IMR-90 (cell line): ENCODE results near the gene RBMS3. TPM values are rescaled to one million over a fixed set of nuclear protein-coding genes. Genes with fewer than 3 reads are reported as not detected.

ENCODE experiments used
- ATAC-seq: fragments of 200-7000 bp; cut with Tn5 transposase; 2 replicates; pipeline ENCODE4 v1.9.1; 2020; ENCODE audit warnings: low read depth, mild to moderate bottlenecking, moderate library complexity
- BruUV-seq: library from RNA; stranded (reverse); fragments of 400-500 nt; replicated peaks from 2 replicates; lab custom pipeline; 2021; lab: Mats Ljungman, UMichigan
- CTCF ChIA-PET: fragments of 300-600 bp; formaldehyde crosslinking; extraction: SDS; loops from one replicate; lab custom pipeline; 2021; ENCODE audit warnings: antibody characterized with exemption; lab: Yijun Ruan, JAX
- POLR2A ChIA-PET: fragments of 300-600 bp; sonication (Branson Sonifier 250); formaldehyde crosslinking; loops from one replicate; lab custom pipeline; 2022; ENCODE audit warnings: antibody characterized with exemption; ENCODE audit not compliant: unreplicated experiment; lab: Charles Lee
- DNase-seq: peaks from one replicate; pipeline ENCODE4 v3.0.0; 2013
- H2AFZ ChIP-seq: replicated peaks from 2 replicates; pipeline ENCODE3; 2013; ENCODE audit warnings: low read length, mild to moderate bottlenecking; ENCODE audit not compliant: poor library complexity
- H2AK5ac ChIP-seq: 2 replicates; pipeline ENCODE4 v1.6.1; 2013; ENCODE audit warnings: low read depth, low read length, inconsistent platforms
- H2AK9ac ChIP-seq: replicated peaks from 2 replicates; pipeline ENCODE3; 2013; ENCODE audit warnings: mild to moderate bottlenecking, low read depth, low read length, moderate library complexity; ENCODE audit not compliant: poor library complexity
- H2BK120ac ChIP-seq: 2 replicates; pipeline ENCODE4 v1.6.1; 2013; ENCODE audit warnings: low read depth, low read length, inconsistent platforms
- H2BK15ac ChIP-seq: 3 replicates; pipeline ENCODE4 v1.6.1; 2013; ENCODE audit warnings: low read depth, low read length, inconsistent platforms
- H2BK20ac ChIP-seq: 2 replicates; pipeline ENCODE4 v1.6.1; 2013; ENCODE audit warnings: low read depth, mild to moderate bottlenecking, inconsistent platforms, low read length, moderate library complexity
- H2BK5ac ChIP-seq: 2 replicates; pipeline ENCODE4 v1.6.1; 2013; ENCODE audit warnings: mild to moderate bottlenecking, low read depth, low read length, inconsistent platforms; ENCODE audit not compliant: poor library complexity, severe bottlenecking
- H3K14ac ChIP-seq: replicated peaks from 2 replicates; pipeline ENCODE4 v1.6.1; 2013; ENCODE audit warnings: low read depth, low read length, inconsistent platforms
- H3K18ac ChIP-seq: 2 replicates; pipeline ENCODE4 v1.6.1; 2013; ENCODE audit warnings: low read depth, low read length, control low read depth
- H3K23ac ChIP-seq: 2 replicates; pipeline ENCODE4 v1.6.1; 2013; ENCODE audit warnings: low read depth, low read length, inconsistent platforms
- H3K27ac ChIP-seq: 2 replicates; pipeline ENCODE4 v1.5.1; 2013; ENCODE audit warnings: mild to moderate bottlenecking, control low read depth, low read length; ENCODE audit not compliant: insufficient read depth
- H3K27me3 ChIP-seq: 2 replicates; pipeline ENCODE4 v1.6.1; 2013; ENCODE audit warnings: low read length; ENCODE audit not compliant: control insufficient read depth, insufficient read depth
- H3K36me3 ChIP-seq: 2 replicates; pipeline ENCODE4 v1.6.1; 2013; ENCODE audit warnings: low read length, mixed read lengths; ENCODE audit not compliant: control insufficient read depth, insufficient read depth
- H3K4ac ChIP-seq: 2 replicates; pipeline ENCODE4 v1.6.1; 2013; ENCODE audit warnings: low read depth, low read length, inconsistent platforms
- H3K4me1 ChIP-seq: 2 replicates; pipeline ENCODE4 v1.6.1; 2013; ENCODE audit warnings: low read length, mixed read lengths; ENCODE audit not compliant: control insufficient read depth, insufficient read depth
- H3K4me2 ChIP-seq: 2 replicates; pipeline ENCODE4 v1.6.1; 2013; ENCODE audit warnings: low read depth, mild to moderate bottlenecking, control low read depth, low read length, moderate library complexity
- H3K4me3 ChIP-seq: 2 replicates; pipeline ENCODE4 v1.5.1; 2013; ENCODE audit warnings: low read depth, mild to moderate bottlenecking, control low read depth, low read length, moderate library complexity; ENCODE audit not compliant: insufficient read depth
- H3K56ac ChIP-seq: 2 replicates; pipeline ENCODE4 v1.6.1; 2013; ENCODE audit warnings: low read length, inconsistent platforms; ENCODE audit not compliant: insufficient read depth; ENCODE audit errors: extremely low read depth
- H3K79me1 ChIP-seq, 2 experiments: 2 replicates each; pipeline ENCODE4 v1.6.1; 2013; ENCODE audit warnings: low read length in 2 of 2, inconsistent platforms in 1 of 2, low read depth in 1 of 2
- H3K9ac ChIP-seq: 2 replicates; pipeline ENCODE4 v1.6.1; 2013; ENCODE audit warnings: low read depth, low read length, control low read depth
- H3K9me1 ChIP-seq: 2 replicates; pipeline ENCODE4 v1.6.1; 2013; ENCODE audit warnings: low read length, inconsistent platforms; ENCODE audit not compliant: insufficient read depth
- H3K9me3 ChIP-seq: 2 replicates; pipeline ENCODE4 v1.6.1; 2013; ENCODE audit warnings: low read length; ENCODE audit not compliant: control insufficient read depth, insufficient read depth
- H4K20me1 ChIP-seq: 2 replicates; pipeline ENCODE4 v1.6.1; 2013; ENCODE audit warnings: low read length, inconsistent platforms; ENCODE audit not compliant: insufficient read depth
- H4K5ac ChIP-seq: 2 replicates; pipeline ENCODE4 v1.6.1; 2013; ENCODE audit warnings: mild to moderate bottlenecking, low read depth, low read length, control low read depth
- H4K8ac ChIP-seq, 2 experiments: 2 replicates each; pipeline ENCODE4 v1.6.1; 2013; ENCODE audit warnings: low read depth in 2 of 2, low read length in 2 of 2, control low read depth in 1 of 2, inconsistent platforms in 1 of 2
- H4K91ac ChIP-seq: 2 replicates; pipeline ENCODE4 v1.6.1; 2013; ENCODE audit warnings: low read depth, low read length, inconsistent platforms; ENCODE audit not compliant: insufficient read depth
- BHLHE40 ChIP-seq: fragments of 150-350 bp; IDR thresholded peaks from 2 replicates; pipeline ENCODE4 v1.6.1; 2016; ENCODE audit warnings: mild to moderate bottlenecking, low read depth, low read length
- CEBPB ChIP-seq: IDR thresholded peaks from 2 replicates; pipeline ENCODE4 v1.6.1; 2012; ENCODE audit warnings: low read depth, low read length, improper control_type of control experiment
- CHD1 ChIP-seq: IDR thresholded peaks from 2 replicates; pipeline ENCODE4 v1.6.1; 2012; ENCODE audit warnings: low read depth, low read length, improper control_type of control experiment
- FOS ChIP-seq: fragments of 150-350 bp; IDR thresholded peaks from 2 replicates; pipeline ENCODE4 v1.6.1; 2016; ENCODE audit warnings: low read depth, low read length
- MAZ ChIP-seq: IDR thresholded peaks from 2 replicates; pipeline ENCODE4 v1.6.1; 2012; ENCODE audit warnings: low read depth, mild to moderate bottlenecking, low read length, improper control_type of control experiment, moderate library complexity, borderline replicate concordance
- MXI1 ChIP-seq: IDR thresholded peaks from 2 replicates; pipeline ENCODE4 v1.6.1; 2012; ENCODE audit warnings: low read depth, mild to moderate bottlenecking, low read length, moderate library complexity, borderline replicate concordance
- NFE2L2 ChIP-seq: fragments of 150-350 bp; IDR thresholded peaks from 2 replicates; pipeline ENCODE4 v1.6.1; 2016; ENCODE audit warnings: low read depth, mild to moderate bottlenecking, low read length
- POLR2A ChIP-seq: IDR thresholded peaks from 2 replicates; pipeline ENCODE4 v1.6.1; 2012; ENCODE audit warnings: mild to moderate bottlenecking, low read depth, low read length
- RCOR1 ChIP-seq: IDR thresholded peaks from 2 replicates; pipeline ENCODE4 v1.6.1; 2012; ENCODE audit warnings: mild to moderate bottlenecking, low read length, improper control_type of control experiment; ENCODE audit not compliant: insufficient replicate concordance
- SMC3 ChIP-seq: fragments of 150-350 bp; IDR thresholded peaks from 2 replicates; pipeline ENCODE4 v1.6.1; 2016; ENCODE audit warnings: low read depth, mild to moderate bottlenecking, antibody characterized with exemption, low read length, moderate library complexity
- WGBS, 2 experiments: methylation state at CpG; one replicate each; pipeline versions ENCODE4 v1.1.5 to v1.1.7; 2013; ENCODE audit warnings: missing lambda C conversion rate in 2 of 2; ENCODE audit not compliant: insufficient read length in 1 of 2; ENCODE audit errors: extremely low coverage in 2 of 2; 5-methylcytosine and 5-hydroxymethylcytosine counted together
- dilution Hi-C: fragments of 300-500 bp; cut with HindIII; formaldehyde crosslinking; loops from one replicate; pipeline ENCODE4 v1.14.3; 2018; ENCODE audit warnings: low sequenced_read_pairs; ENCODE audit not compliant: unreplicated experiment
- in situ Hi-C: fragments of 300-500 bp; cut with MboI; formaldehyde crosslinking; loops from 3 replicates; pipeline ENCODE4 v1.14.3; 2019; ENCODE audit warnings: low sequenced_read_pairs, inconsistent platforms, mixed read lengths
- intact Hi-C: fragments of 100-400 bp; cut with micrococcal nuclease; formaldehyde crosslinking; loops from 2 replicates; pipeline ENCODE4 v1.10.0; 2022
- polyA plus RNA-seq, 3 experiments: library from polyadenylated mRNA; depleted of rRNA; stranded (reverse); fragments of >200 nt; gene quantifications; 2 replicates each; pipeline ENCODE4 v1.2.3, GENCODE V29; 2012; ENCODE audit warnings: low replicate concordance in 1 of 3
- total RNA-seq: library from RNA; depleted of rRNA; stranded (reverse); fragments of >200 nt; gene quantifications from 2 replicates; pipeline ENCODE4 v1.2.3, GENCODE V29; 2012
- TF ChIP-seq, protein P1 (sequence below): fragments of 150-350 bp; IDR thresholded peaks from 2 replicates; pipeline ENCODE4 v1.6.1; 2016; ENCODE audit warnings: low read depth, mild to moderate bottlenecking, low read length, moderate library complexity, borderline replicate concordance
- TF ChIP-seq, protein P2 (sequence below): conservative IDR thresholded peaks from 2 replicates; pipeline ENCODE4 v1.5.1; 2012; ENCODE audit warnings: mild to moderate bottlenecking, low read depth, low read length, improper control_type of control experiment

Gene RBMS3
- total and polyA plus RNA-seq, 2 of the 4 experiments (the other 2 are of a cell fraction) = 15.2 to 127 TPM

DNA sequence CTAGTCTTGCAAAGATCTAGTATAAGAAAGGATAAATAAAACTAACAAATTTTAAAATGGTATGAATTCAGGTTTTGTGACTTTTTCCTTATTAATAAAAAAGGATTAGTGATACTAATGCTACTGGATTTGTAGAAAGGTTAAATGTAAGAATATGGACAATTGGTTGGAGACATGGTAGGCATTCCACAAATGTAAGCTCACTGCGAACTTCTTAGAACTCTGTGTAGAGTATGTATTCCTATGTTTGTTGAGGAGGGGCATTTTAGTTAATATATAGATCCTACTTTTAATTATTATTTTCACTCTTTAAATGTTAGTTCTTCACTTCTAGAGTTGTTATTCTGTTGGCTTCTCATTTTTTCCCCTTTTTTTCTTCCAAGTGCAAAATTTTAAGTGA is 414.3 kb downstream of the RBMS3 start:
- no peak overlapping the region for H2AK5ac ChIP-seq
- H3K36me3 ChIP-seq = no peaks in the 10 kb centered on the region
- peak overlapping the region; percentile 100; the same call in 1 of the 2 replicates for H3K27ac ChIP-seq
- peak overlapping the region; percentile 51; the same call in 1 of the 2 replicates for H3K9ac ChIP-seq
- intact Hi-C loops (loop anchor here (2.0 to 10.0 kb wide), 3 partner anchors 260 to 780 kb away; partner anchors contain the start of gene RBMS3), in situ Hi-C loops (no loop called here), dilution Hi-C loops (no loop called here)
- WGBS, 2 experiments = no CpG with 5 or more reads among the region's 1 CpG
- peak overlapping the region; percentile 71; the same call in 1 of the 2 replicates for H3K18ac ChIP-seq
- no peaks in the 10 kb centered on the region for H3K9me3 ChIP-seq
- ChIA-PET CTCF (interaction anchor here (0.7 to 1.4 kb wide), 4 partner anchors 68 to 1867 kb away, joined by 3 to 5 read pairs (median 3); no protein-coding TSS in a partner anchor), POLR2A (no interaction called here)
- peak overlapping the region; percentile 98 for H2BK120ac ChIP-seq
- H4K8ac ChIP-seq = peak overlapping the region in 1 of 2 experiments; percentile 92; a peak in 2 of 4 replicates
- H4K5ac ChIP-seq = no peak overlapping the region
- H3K23ac ChIP-seq = no peak overlapping the region
- peak overlapping the region; percentile 40; the same call in 1 of the 2 replicates for H3K4me2 ChIP-seq
- no peaks in the 10 kb centered on the region for H3K27me3 ChIP-seq
- H4K91ac ChIP-seq = peak overlapping the region; percentile 72
- no peak for TF ChIP-seq FOS
- no peak for TF ChIP-seq MXI1
- no peak for TF ChIP-seq CHD1
- TF ChIP-seq NFE2L2 = no peak
- TF ChIP-seq BHLHE40 = no peak
- TF ChIP-seq, protein P1, sequence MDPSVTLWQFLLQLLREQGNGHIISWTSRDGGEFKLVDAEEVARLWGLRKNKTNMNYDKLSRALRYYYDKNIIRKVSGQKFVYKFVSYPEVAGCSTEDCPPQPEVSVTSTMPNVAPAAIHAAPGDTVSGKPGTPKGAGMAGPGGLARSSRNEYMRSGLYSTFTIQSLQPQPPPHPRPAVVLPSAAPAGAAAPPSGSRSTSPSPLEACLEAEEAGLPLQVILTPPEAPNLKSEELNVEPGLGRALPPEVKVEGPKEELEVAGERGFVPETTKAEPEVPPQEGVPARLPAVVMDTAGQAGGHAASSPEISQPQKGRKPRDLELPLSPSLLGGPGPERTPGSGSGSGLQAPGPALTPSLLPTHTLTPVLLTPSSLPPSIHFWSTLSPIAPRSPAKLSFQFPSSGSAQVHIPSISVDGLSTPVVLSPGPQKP = no peak
- no peak for TF ChIP-seq CEBPB
- no peak for TF ChIP-seq POLR2A
- no peak for TF ChIP-seq MAZ
- TF ChIP-seq, protein P2, sequence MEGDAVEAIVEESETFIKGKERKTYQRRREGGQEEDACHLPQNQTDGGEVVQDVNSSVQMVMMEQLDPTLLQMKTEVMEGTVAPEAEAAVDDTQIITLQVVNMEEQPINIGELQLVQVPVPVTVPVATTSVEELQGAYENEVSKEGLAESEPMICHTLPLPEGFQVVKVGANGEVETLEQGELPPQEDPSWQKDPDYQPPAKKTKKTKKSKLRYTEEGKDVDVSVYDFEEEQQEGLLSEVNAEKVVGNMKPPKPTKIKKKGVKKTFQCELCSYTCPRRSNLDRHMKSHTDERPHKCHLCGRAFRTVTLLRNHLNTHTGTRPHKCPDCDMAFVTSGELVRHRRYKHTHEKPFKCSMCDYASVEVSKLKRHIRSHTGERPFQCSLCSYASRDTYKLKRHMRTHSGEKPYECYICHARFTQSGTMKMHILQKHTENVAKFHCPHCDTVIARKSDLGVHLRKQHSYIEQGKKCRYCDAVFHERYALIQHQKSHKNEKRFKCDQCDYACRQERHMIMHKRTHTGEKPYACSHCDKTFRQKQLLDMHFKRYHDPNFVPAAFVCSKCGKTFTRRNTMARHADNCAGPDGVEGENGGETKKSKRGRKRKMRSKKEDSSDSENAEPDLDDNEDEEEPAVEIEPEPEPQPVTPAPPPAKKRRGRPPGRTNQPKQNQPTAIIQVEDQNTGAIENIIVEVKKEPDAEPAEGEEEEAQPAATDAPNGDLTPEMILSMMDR = no peak
- no peak for TF ChIP-seq SMC3
- TF ChIP-seq RCOR1 = no peak
- peaks cover 9 to 26% of the 10 kb centered on the region in 2 experiments for H3K79me1 ChIP-seq
- 0 out of 2 replicates have a peak overlapping the region, but pooled peaks have one; percentile 84 for H3K56ac ChIP-seq
- peaks cover 4% of the 10 kb centered on the region; the same call in 1 of the 2 replicates for H3K9me1 ChIP-seq
- no peak overlapping the region for H2AFZ ChIP-seq
- no peaks in the 10 kb centered on the region for H4K20me1 ChIP-seq
- no peak overlapping the region for H3K4me3 ChIP-seq
- peaks cover 10% of the 10 kb centered on the region for H3K4me1 ChIP-seq
- H3K14ac ChIP-seq = no peak overlapping the region
- H2BK20ac ChIP-seq = peak overlapping the region; percentile 82; the same call in 1 of the 2 replicates
- ATAC-seq (no peak), DNase-seq (no peak)
- H2BK5ac ChIP-seq = peak overlapping the region; percentile 97
- no peak overlapping the region for H2AK9ac ChIP-seq
- H3K4ac ChIP-seq = peak overlapping the region; percentile 64; the same call in 1 of the 2 replicates
- no peak overlapping the region for H2BK15ac ChIP-seq
- no TSS peak for BruUV-seq
